Measurements from ENCODE around the gene SOX18. TPM values are rescaled to one million over a fixed set of nuclear protein-coding genes. Genes with fewer than 3 reads are reported as not detected.

SOX18 gene
- total RNA-seq, 4 donors from 2014 or later: 5.6 to 19.0 (median 12.8) TPM

DNA sequence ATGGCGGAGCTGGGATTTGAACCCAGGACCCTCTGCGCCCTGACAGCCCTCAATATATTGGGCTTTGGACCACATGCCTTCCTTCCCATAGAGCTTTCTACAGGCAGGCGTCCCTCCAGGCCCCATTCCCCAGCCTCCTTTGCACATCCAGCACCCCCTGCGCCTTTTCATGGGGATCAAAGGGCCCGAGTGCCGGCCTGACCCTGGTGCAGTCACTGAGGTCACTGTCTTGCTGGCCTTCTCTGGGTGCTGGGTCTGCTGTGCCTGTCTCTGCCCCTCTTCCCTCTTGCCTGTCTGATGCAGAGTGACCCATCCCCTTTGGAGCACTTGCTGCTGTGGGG is 32.2 kb upstream of the SOX18 start:
- no peak for DNase-seq (ENCODE audit: extremely low spot score)
- intact Hi-C loops (cut with DNase I): loop anchor here (5.0 kb wide), 1 partner anchor 41 kb away; no protein-coding TSS in a partner anchor
- Histone ChIP-seq H3K9me3 (no peaks in the 10 kb centered on the region), H3K4me1 (peaks cover 36 to 55% (median 50%) of the 10 kb centered on the region in 4 donors), H3K4me3 (no peak overlapping the region), H3K27me3 (peaks cover 0 to 44% (median 16%) of the 10 kb centered on the region in 4 donors), H3K27ac (replicated peaks in 1 of 4) (no peak overlapping the region), H3K36me3 (no peaks in the 10 kb centered on the region)
- WGBS: 92% methylated on average over 3 of the region's 6 CpGs
- TF ChIP-seq, protein P1, sequence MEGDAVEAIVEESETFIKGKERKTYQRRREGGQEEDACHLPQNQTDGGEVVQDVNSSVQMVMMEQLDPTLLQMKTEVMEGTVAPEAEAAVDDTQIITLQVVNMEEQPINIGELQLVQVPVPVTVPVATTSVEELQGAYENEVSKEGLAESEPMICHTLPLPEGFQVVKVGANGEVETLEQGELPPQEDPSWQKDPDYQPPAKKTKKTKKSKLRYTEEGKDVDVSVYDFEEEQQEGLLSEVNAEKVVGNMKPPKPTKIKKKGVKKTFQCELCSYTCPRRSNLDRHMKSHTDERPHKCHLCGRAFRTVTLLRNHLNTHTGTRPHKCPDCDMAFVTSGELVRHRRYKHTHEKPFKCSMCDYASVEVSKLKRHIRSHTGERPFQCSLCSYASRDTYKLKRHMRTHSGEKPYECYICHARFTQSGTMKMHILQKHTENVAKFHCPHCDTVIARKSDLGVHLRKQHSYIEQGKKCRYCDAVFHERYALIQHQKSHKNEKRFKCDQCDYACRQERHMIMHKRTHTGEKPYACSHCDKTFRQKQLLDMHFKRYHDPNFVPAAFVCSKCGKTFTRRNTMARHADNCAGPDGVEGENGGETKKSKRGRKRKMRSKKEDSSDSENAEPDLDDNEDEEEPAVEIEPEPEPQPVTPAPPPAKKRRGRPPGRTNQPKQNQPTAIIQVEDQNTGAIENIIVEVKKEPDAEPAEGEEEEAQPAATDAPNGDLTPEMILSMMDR (IDR thresholded peaks at IDR 0.05): no peak
- TF ChIP-seq POLR2A (IDR thresholded peaks at IDR 0.05; ENCODE audit: low read depth) (no peak), POLR2AphosphoS5 (IDR thresholded peaks at IDR 0.05) (no peak), EP300 (IDR thresholded peaks at IDR 0.05) (no peak)

- Histone ChIP-seq H3K4me1 (peaks cover 36 to 60% (median 50%) of the 10 kb centered on the region in 4 donors), H3K27me3 (peaks cover 0 to 40% (median 16%) of the 10 kb centered on the region in 4 donors), H3K36me3 (no peaks in the 10 kb centered on the region), H3K27ac (replicated peaks in 1 of 4) (peak overlapping the region in 3 of 4 donors; percentile 63 to 85 (median 77)), H3K4me3 (peak overlapping the region in 3 of 4 donors; percentile 73 to 86 (median 79)), H3K9me3 (no peaks in the 10 kb centered on the region)
- intact Hi-C loops (cut with DNase I): loop anchor here (5.0 kb wide), 1 partner anchor 41 kb away; no protein-coding TSS in a partner anchor
- DNase-seq (ENCODE audit: extremely low spot score): no peak
- 82% methylated on average over 9 of the region's 17 CpGs for WGBS
- no peak for TF ChIP-seq EP300 (IDR thresholded peaks at IDR 0.05)
- TF ChIP-seq, protein P1 (IDR thresholded peaks at IDR 0.05): no peak
- no peak for TF ChIP-seq POLR2AphosphoS5 (IDR thresholded peaks at IDR 0.05)
Measured at GRCh38 chr20:64080813-64081623, 31.6 kb upstream of the SOX18 start.

GRCh38 chr20:64080013-64080812 is 30.8 kb upstream of the SOX18 start, which contains the start of gene OPRL1:
Gene OPRL1, plus strand, starts transcription at chr20:64080082. Its CDS starts 12,639 bp downstream, at chr20:64092721.
- Histone ChIP-seq H3K36me3 (peaks cover 0 to under 1% (median 0%) of the 10 kb centered on the region in 4 donors), H3K27ac (replicated peaks in 1 of 4) (peak within 1 kb of the TSS; percentile 63 to 85 (median 70)), H3K4me1 (peaks cover 36 to 60% (median 50%) of the 10 kb centered on the region in 4 donors), H3K4me3 (peak within 1 kb of the TSS; percentile 67 to 86 (median 76)), H3K27me3 (peaks cover 0 to 32% (median 16%) of the 10 kb centered on the region in 4 donors), H3K9me3 (no peaks in the 10 kb centered on the region)
- TF ChIP-seq POLR2AphosphoS5 (IDR thresholded peaks at IDR 0.05): no peak
- no peak for DNase-seq (ENCODE audit: extremely low spot score)
- intact Hi-C loops (cut with DNase I): loop anchor here (5.0 kb wide), 1 partner anchor 42 kb away; no protein-coding TSS in a partner anchor
- 41% methylated on average over 8 of the region's 62 CpGs for WGBS

DNA sequence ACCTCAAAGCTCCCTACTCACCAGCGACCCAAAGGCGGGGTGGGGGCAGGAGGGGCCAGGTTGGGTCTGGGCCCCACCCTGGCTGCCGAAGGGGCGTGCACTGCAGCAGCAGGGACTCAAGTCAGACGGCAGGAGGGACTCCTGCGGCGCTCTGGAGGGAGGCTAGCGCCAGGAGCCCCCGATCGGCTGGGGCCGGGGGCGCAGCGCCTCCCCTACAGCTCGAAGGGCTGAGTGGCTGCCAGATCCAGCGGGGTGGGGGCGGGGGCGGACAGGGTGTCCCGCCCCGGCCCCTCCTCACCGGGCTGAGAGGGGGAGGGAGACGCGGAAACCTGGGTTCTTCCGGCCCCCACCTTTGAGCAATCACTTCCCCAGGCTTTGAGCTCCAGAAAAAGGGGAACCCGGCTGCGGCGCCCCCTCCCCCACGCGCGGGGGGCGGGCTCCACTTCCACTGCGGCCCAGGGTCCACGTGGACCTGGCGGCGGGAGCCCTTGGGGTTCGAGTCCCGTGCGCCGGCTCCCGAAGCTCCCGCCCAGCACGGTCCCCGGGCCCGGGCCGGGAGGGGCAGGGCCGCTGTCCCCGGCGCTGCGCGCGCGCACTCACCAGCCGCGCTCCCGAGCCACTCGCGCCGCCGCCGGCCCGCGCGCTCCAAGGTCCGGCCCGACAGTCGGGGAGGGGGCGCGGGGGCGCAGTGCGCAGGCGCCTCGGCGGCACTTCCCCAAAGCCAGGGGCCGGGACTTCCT is 30.0 kb upstream of the SOX18 start, which contains the start of gene RGS19:
Gene RGS19, minus strand, starts transcription at position 246 of the 740 bp plus-strand sequence. CDS start 2,632 bp downstream, outside the sequence.
- DNase-seq (ENCODE audit: extremely low spot score): no peak
- Histone ChIP-seq H3K9me3 (no peaks in the 10 kb centered on the region), H3K4me3 (peak within 1 kb of the TSS; percentile 67 to 86 (median 76)), H3K4me1 (peaks cover 36 to 56% (median 45%) of the 10 kb centered on the region in 4 donors), H3K27ac (replicated peaks in 1 of 4) (peak within 1 kb of the TSS; percentile 63 to 85 (median 70)), H3K27me3 (peaks cover 0 to 25% (median 8%) of the 10 kb centered on the region in 4 donors), H3K36me3 (peaks cover 0 to 6% (median 3%) of the 10 kb centered on the region in 4 donors)
- WGBS: 0% methylated on average over 9 of the region's 73 CpGs
- TF ChIP-seq POLR2A (IDR thresholded peaks at IDR 0.05; ENCODE audit: low read depth): no peak
- TF ChIP-seq, protein P1 (IDR thresholded peaks at IDR 0.05): peak in 1 of 3 experiments; percentile 13
- intact Hi-C loops (cut with DNase I): loop anchor here (5.0 kb wide), 1 partner anchor 43 kb away; no protein-coding TSS in a partner anchor
